K562 (cell line): ENCODE measurements around the gene LRRC43. TPM values are rescaled to one million over a fixed set of nuclear protein-coding genes. Genes with fewer than 3 reads are reported as not detected.
A peak's percentile ranks its signal among the peaks of the same experiment; 100 is the strongest.

Source experiments
- C11orf30 ChIP-seq: fragments of 450-650 bp; IDR thresholded peaks from 2 replicates; pipeline ENCODE4 v1.6.1; 2016; ENCODE audit warnings: low read depth, mild to moderate bottlenecking
- CBFA2T2 ChIP-seq: fragments of 450-650 bp; conservative IDR thresholded peaks from 2 replicates; pipeline ENCODE4 v1.6.1; 2017; ENCODE audit warnings: mild to moderate bottlenecking
- FOXJ3 ChIP-seq: sonication (generic); formaldehyde crosslinking; IDR thresholded peaks from 2 replicates; pipeline ENCODE4 v1.4.0; 2020; ENCODE audit warnings: mild to moderate bottlenecking, missing genetic modification reagents
- HDAC6 ChIP-seq: IDR thresholded peaks from 2 replicates; pipeline ENCODE4 v1.6.1; 2012; ENCODE audit warnings: low read depth, mild to moderate bottlenecking, control low read depth, inconsistent platforms, low read length, moderate library complexity
- JUN ChIP-seq, 2 experiments: sonication (generic) in 1 of 2; formaldehyde crosslinking in 1 of 2; IDR thresholded peaks; 2 replicates each; pipeline versions ENCODE4 v1.6.1 to v1.8.0; 2012 to 2022; ENCODE audit warnings: borderline replicate concordance in 2 of 2, mild to moderate bottlenecking in 2 of 2, improper control_type of control experiment in 1 of 2, low read depth in 1 of 2, low read length in 1 of 2, missing genetic modification reagents in 1 of 2
- KLF1 ChIP-seq: fragments of 450-650 bp; IDR thresholded peaks from 2 replicates; pipeline ENCODE4 v1.6.1; 2016; ENCODE audit warnings: missing genetic modification characterization, missing compliant biosample characterization
- MIER1 ChIP-seq: fragments of 450-650 bp; IDR thresholded peaks from 2 replicates; pipeline ENCODE4 v1.6.1; 2016; ENCODE audit warnings: antibody characterized with exemption, mild to moderate bottlenecking, low read depth
- MTA2 ChIP-seq: fragments of 450-650 bp; IDR thresholded peaks from 2 replicates; pipeline ENCODE4 v1.6.1; 2016; ENCODE audit warnings: low read depth
- NEUROD1 ChIP-seq: fragments of 150-350 bp; IDR thresholded peaks from 2 replicates; pipeline ENCODE4 v1.6.1; 2014; ENCODE audit warnings: borderline replicate concordance, low read length, low read depth; ENCODE audit not compliant: partially characterized antibody
- NR4A1 ChIP-seq, 2 experiments: fragments of 250-450 bp in 1 of 2; fragments of 450-650 bp in 1 of 2; sonication (Bioruptor Pico) in 1 of 2; IDR thresholded peaks; 2 replicates each; pipeline versions ENCODE4 v1.4.0 to v1.6.1; 2016 to 2020; ENCODE audit warnings: mild to moderate bottlenecking in 2 of 2, missing compliant biosample characterization in 1 of 2, missing genetic modification characterization in 1 of 2, moderate library complexity in 1 of 2
- SETDB1 ChIP-seq: IDR thresholded peaks from one replicate; pipeline ENCODE4 v1.6.1; 2012; ENCODE audit warnings: low read length, control low read depth, inconsistent platforms
- SMARCC2 ChIP-seq: fragments of 450-650 bp; IDR thresholded peaks from 2 replicates; pipeline ENCODE4 v1.6.1; 2017; ENCODE audit warnings: antibody characterized with exemption, moderate library complexity, mild to moderate bottlenecking, low read depth
- SMC3 ChIP-seq: conservative IDR thresholded peaks from 2 replicates; pipeline ENCODE4 v1.6.1; 2011; ENCODE audit warnings: low read depth, low read length, improper control_type of control experiment; ENCODE audit not compliant: insufficient read depth
- SRSF9 ChIP-seq: fragments of 200-400 bp; formaldehyde crosslinking; IDR thresholded peaks from 2 replicates; pipeline ENCODE4 v1.6.1; 2017; ENCODE audit warnings: low read depth, low read length, borderline replicate concordance
- TCF7 ChIP-seq: sonication (generic); IDR thresholded peaks from 2 replicates; pipeline ENCODE4 v1.6.1; 2016; ENCODE audit warnings: antibody characterized with exemption, borderline replicate concordance
- ZNF121 ChIP-seq: sonication (generic); formaldehyde crosslinking; conservative IDR thresholded peaks from 2 replicates; pipeline ENCODE4 v1.8.0; 2022; ENCODE audit warnings: missing genetic modification reagents
- ZNF583 ChIP-seq: fragments of 250-450 bp; sonication (Bioruptor Pico); IDR thresholded peaks from 2 replicates; pipeline ENCODE4 v1.4.0; 2020
- polyA plus RNA-seq, 8 experiments: library from polyadenylated mRNA; depleted of rRNA in 4 of 8; stranded (reverse) in 5 of 8; unstranded in 3 of 8; fragments of >200 nt; fragmentation: Nextera tagmentation in 2 of 8; fragmentation: Illumina TruSeq in 1 of 8; extraction: Ambion mirVana in 2 of 8; extraction: Trizol in 1 of 8; gene quantifications; 2 replicates each; pipeline versions ENCODE4 v1.2.1 to v1.2.3, GENCODE V29; 2011 to 2014; ENCODE audit warnings: inconsistent platforms in 1 of 8, missing spikeins in 1 of 8
- total RNA-seq, 7 experiments: library from RNA; depleted of rRNA in 6 of 7; stranded (reverse); fragments of >200 nt in 6 of 7; fragmentation: Illumina TruSeq in 2 of 7; extraction: Trizol in 2 of 7; gene quantifications; 2 replicates each; pipeline versions ENCODE4 v1.2.1 to v1.2.3, GENCODE V29; 2011 to 2021; ENCODE audit warnings: low replicate concordance in 1 of 7
- TF ChIP-seq, protein P1 (sequence below): fragments of 250-450 bp; sonication (Bioruptor Pico); IDR thresholded peaks from 2 replicates; pipeline ENCODE4 v1.4.0; 2020; ENCODE audit warnings: mild to moderate bottlenecking, moderate library complexity
- TF ChIP-seq, protein P2 (sequence below), 2 experiments: IDR thresholded peaks; 2 replicates each; pipeline ENCODE4 v1.6.1; 2011; ENCODE audit warnings: borderline replicate concordance in 1 of 2, control low read depth in 1 of 2, low read depth in 1 of 2, low read length in 1 of 2, mild to moderate bottlenecking in 1 of 2, mixed read lengths in 1 of 2, moderate library complexity in 1 of 2; ENCODE audit not compliant: insufficient read depth in 1 of 2, insufficient read length in 1 of 2, poor library complexity in 1 of 2, severe bottlenecking in 1 of 2; ENCODE audit errors: extremely low read depth in 1 of 2
- TF ChIP-seq, protein P3 (sequence below): fragments of 450-650 bp; formaldehyde crosslinking; conservative IDR thresholded peaks from 2 replicates; pipeline ENCODE4 v1.4.0; 2022; ENCODE audit warnings: mild to moderate bottlenecking, missing genetic modification characterization
- TF ChIP-seq, protein P4 (sequence below): fragments of 250-450 bp; sonication (Bioruptor Pico); IDR thresholded peaks from 2 replicates; pipeline ENCODE4 v1.8.0; 2021; ENCODE audit warnings: moderate library complexity, mild to moderate bottlenecking, inconsistent platforms

LRRC43 gene
- total and polyA plus RNA-seq, 9 of the 15 experiments (the other 6 are each of a cell fraction or from before 2014, with no cell fraction given): 0.19 TPM; not detected in 8

DNA sequence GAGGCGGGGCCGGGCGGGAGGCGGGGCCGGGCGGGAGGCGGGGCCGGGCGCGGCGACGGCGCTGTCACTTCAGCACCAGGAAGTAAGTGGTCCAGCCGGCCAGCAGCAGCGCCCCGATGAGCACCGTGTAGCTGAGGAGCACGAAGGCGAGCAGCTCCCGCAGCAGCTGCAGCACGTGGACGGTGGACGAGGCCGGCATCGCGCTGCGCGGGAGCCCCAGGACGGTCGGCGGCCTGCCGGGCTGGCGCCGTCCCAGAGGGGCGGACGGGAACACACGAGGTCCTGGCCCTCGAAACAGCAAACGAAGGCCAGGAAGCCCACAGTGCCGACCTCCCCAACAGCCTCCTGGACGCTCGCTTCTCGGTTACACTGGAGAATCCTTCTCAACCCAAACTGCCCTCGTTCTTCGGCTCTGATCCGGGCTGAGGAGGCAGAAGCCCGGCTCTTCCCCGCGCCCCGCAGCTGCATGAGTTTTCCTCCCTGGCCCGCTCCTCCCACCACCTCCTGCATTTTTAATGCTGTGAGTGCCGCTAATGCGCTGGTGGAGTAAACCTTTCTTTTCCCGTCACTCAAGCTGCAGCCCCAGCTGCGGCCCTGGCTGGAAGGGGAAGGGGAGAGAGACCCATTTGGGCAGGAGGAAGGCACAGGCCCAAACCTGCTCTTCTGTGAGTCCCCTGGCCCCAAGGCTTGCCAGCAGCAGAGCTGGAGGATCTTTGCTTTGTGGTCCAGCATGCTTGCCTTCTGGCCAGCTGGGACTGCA lies 43.6 kb downstream of the LRRC43 start (continued):
- TF ChIP-seq, protein P1, sequence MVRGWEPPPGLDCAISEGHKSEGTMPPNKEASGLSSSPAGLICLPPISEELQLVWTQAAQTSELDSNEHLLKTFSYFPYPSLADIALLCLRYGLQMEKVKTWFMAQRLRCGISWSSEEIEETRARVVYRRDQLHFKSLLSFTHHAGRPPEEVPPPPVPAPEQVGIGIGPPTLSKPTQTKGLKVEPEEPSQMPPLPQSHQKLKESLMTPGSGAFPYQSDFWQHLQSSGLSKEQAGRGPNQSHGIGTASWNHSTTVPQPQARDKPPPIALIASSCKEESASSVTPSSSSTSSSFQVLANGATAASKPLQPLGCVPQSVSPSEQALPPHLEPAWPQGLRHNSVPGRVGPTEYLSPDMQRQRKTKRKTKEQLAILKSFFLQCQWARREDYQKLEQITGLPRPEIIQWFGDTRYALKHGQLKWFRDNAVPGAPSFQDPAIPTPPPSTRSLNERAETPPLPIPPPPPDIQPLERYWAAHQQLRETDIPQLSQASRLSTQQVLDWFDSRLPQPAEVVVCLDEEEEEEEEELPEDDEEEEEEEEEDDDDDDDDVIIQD: no peak
- TF ChIP-seq, protein P2, sequence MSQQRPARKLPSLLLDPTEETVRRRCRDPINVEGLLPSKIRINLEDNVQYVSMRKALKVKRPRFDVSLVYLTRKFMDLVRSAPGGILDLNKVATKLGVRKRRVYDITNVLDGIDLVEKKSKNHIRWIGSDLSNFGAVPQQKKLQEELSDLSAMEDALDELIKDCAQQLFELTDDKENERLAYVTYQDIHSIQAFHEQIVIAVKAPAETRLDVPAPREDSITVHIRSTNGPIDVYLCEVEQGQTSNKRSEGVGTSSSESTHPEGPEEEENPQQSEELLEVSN (IDR thresholded peaks at IDR 0.05; ENCODE audit: borderline replicate concordance in 1 of 2, extremely low read depth in 1 of 2, insufficient read depth in 1 of 2, insufficient read length in 1 of 2, low read depth in 1 of 2, low read length in 1 of 2, poor library complexity in 1 of 2, severe bottlenecking in 1 of 2): peak; percentile 100
- TF ChIP-seq NEUROD1: no peak
- TF ChIP-seq SRSF9: no peak
- no peak for TF ChIP-seq KLF1
- peak; percentile 53; the same call in 1 of the 2 replicates for TF ChIP-seq ZNF583 (CRISPR knock-in tag)
- TF ChIP-seq ZNF121 (CRISPR knock-in tag): 0 out of 2 replicates have a peak, but pooled peaks have one; percentile 13
- TF ChIP-seq NR4A1 (CRISPR knock-in tag; IDR thresholded peaks at IDR 0.05): peak; percentile 89
- TF ChIP-seq NR4A1 (tag; IDR thresholded peaks at IDR 0.05): no peak
- no peak for TF ChIP-seq SETDB1
- TF ChIP-seq CBFA2T2: no peak
- TF ChIP-seq C11orf30: no peak
- TF ChIP-seq SMC3: no peak
- no peak for TF ChIP-seq TCF7
- TF ChIP-seq, protein P3, sequence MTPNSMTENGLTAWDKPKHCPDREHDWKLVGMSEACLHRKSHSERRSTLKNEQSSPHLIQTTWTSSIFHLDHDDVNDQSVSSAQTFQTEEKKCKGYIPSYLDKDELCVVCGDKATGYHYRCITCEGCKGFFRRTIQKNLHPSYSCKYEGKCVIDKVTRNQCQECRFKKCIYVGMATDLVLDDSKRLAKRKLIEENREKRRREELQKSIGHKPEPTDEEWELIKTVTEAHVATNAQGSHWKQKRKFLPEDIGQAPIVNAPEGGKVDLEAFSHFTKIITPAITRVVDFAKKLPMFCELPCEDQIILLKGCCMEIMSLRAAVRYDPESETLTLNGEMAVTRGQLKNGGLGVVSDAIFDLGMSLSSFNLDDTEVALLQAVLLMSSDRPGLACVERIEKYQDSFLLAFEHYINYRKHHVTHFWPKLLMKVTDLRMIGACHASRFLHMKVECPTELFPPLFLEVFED (CRISPR knock-in tag): no peak
- peak; percentile 84 for TF ChIP-seq MIER1
- no peak for TF ChIP-seq MTA2
- TF ChIP-seq JUN (IDR thresholded peaks at IDR 0.05; ENCODE audit: borderline replicate concordance, low read depth, low read length): peak; percentile 79; the same call in 1 of the 2 replicates
- 0 out of 2 replicates have a peak, but pooled peaks have one; percentile 55 for TF ChIP-seq JUN (CRISPR knock-in tag; IDR thresholded peaks at IDR 0.05; ENCODE audit: borderline replicate concordance)
- no peak for TF ChIP-seq FOXJ3 (CRISPR knock-in tag)
- no peak for TF ChIP-seq SMARCC2
- TF ChIP-seq, protein P4, sequence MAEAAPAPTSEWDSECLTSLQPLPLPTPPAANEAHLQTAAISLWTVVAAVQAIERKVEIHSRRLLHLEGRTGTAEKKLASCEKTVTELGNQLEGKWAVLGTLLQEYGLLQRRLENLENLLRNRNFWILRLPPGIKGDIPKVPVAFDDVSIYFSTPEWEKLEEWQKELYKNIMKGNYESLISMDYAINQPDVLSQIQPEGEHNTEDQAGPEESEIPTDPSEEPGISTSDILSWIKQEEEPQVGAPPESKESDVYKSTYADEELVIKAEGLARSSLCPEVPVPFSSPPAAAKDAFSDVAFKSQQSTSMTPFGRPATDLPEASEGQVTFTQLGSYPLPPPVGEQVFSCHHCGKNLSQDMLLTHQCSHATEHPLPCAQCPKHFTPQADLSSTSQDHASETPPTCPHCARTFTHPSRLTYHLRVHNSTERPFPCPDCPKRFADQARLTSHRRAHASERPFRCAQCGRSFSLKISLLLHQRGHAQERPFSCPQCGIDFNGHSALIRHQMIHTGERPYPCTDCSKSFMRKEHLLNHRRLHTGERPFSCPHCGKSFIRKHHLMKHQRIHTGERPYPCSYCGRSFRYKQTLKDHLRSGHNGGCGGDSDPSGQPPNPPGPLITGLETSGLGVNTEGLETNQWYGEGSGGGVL (CRISPR knock-in tag): no peak
- TF ChIP-seq HDAC6: no peak
